Suprapubic skin (tissue), 4 donors: ENCODE measurements around the gene DRAM2. TPM values are rescaled to one million over a fixed set of nuclear protein-coding genes. Genes with fewer than 3 reads are reported as not detected.

Source experiments
- DNase-seq, 2 donors: peaks; one replicate each; pipeline ENCODE4 v3.0.0-alpha.2; 2019; ENCODE audit warnings: low spot score in 2 of 2
- H3K27ac ChIP-seq: fragments of 200-600 bp; sonication (generic); one replicate; pipeline ENCODE4 v1.5.1; 2019
- H3K27me3 ChIP-seq: fragments of 200-600 bp; sonication (generic); one replicate; pipeline ENCODE4 v1.5.1; 2019
- H3K36me3 ChIP-seq: fragments of 200-600 bp; sonication (generic); one replicate; pipeline ENCODE4 v1.5.1; 2019
- H3K4me1 ChIP-seq: fragments of 200-600 bp; sonication (generic); one replicate; pipeline ENCODE4 v1.5.1; 2019
- H3K4me3 ChIP-seq: fragments of 200-600 bp; sonication (generic); one replicate; pipeline ENCODE4 v1.5.1; 2019; ENCODE audit warnings: mild to moderate bottlenecking
- H3K9me3 ChIP-seq: fragments of 200-600 bp; sonication (generic); one replicate; pipeline ENCODE4 v1.5.1; 2019
- CTCF ChIP-seq, 2 donors: fragments of 200-600 bp in 1 of 2; fragments of 450-650 bp in 1 of 2; sonication (generic) in 1 of 2; IDR thresholded peaks; one replicate each; pipeline ENCODE4 v1.5.1; 2016 to 2019; ENCODE audit warnings: antibody characterized with exemption in 2 of 2, mild to moderate bottlenecking in 1 of 2, moderate library complexity in 1 of 2
- EP300 ChIP-seq: sonication (generic); formaldehyde crosslinking; IDR thresholded peaks from one replicate; pipeline ENCODE4 v1.6.1; 2017; ENCODE audit warnings: antibody characterized with exemption
- POLR2A ChIP-seq, 2 donors: fragments of 450-650 bp; IDR thresholded peaks; one replicate each; pipeline ENCODE4 v1.6.1; 2017; ENCODE audit warnings: antibody characterized with exemption in 2 of 2, mild to moderate bottlenecking in 2 of 2, moderate library complexity in 2 of 2
- POLR2AphosphoS5 ChIP-seq, 3 donors: sonication (generic); formaldehyde crosslinking; IDR thresholded peaks; one replicate each; pipeline ENCODE4 v1.6.1; 2017; ENCODE audit warnings: antibody characterized with exemption in 3 of 3
- WGBS: methylation state at CpG from one replicate; pipeline ENCODE4 v1.1.5; 2018; 5-methylcytosine and 5-hydroxymethylcytosine counted together
- total RNA-seq, 4 donors: library from RNA; depleted of rRNA; stranded (reverse); fragments of >200 nt; gene quantifications; one replicate each; pipeline ENCODE4 v1.1.0, GENCODE V29; 2016

Gene DRAM2
- total RNA-seq, 4 donors from 2014 or later, result 24.4 to 37.1 (median 31.1) TPM

DNA sequence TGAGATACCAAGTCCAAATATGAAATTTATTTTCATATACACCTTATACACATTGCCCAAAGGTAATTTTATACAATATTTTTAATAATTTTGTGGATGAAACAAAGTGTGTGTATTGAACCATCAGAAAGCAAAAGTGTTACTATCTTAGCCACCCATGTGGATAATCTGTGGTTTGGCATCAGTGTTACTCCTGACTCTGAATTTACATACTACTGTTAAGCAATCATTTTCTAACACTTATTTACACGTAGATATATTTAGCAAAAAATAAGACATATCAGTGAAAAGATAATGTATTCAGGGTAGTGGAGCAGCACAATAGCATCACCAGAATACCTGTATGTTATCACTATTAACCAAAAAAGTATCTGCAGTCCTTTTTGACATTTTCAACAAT is 36.8 kb upstream of the DRAM2 start:
- peaks cover 45% of the 10 kb centered on the region for H3K36me3 ChIP-seq
- no peaks in the 10 kb centered on the region for H3K4me1 ChIP-seq
- no peaks in the 10 kb centered on the region for H3K9me3 ChIP-seq
- no peak for DNase-seq
- H3K27ac ChIP-seq, result no peak overlapping the region
- WGBS, result 57% methylated on average over 1 of the region's 1 CpG
- H3K4me3 ChIP-seq, result no peak overlapping the region
- no peaks in the 10 kb centered on the region for H3K27me3 ChIP-seq
- TF ChIP-seq EP300 (no peak), CTCF (IDR thresholded peaks at IDR 0.05) (no peak), POLR2AphosphoS5 (IDR thresholded peaks at IDR 0.05) (no peak), POLR2A (IDR thresholded peaks at IDR 0.05) (no peak)

- Histone ChIP-seq H3K9me3 (no peaks in the 10 kb centered on the region), H3K4me1 (no peaks in the 10 kb centered on the region), H3K4me3 (no peak overlapping the region), H3K27me3 (no peaks in the 10 kb centered on the region), H3K36me3 (peaks cover 50% of the 10 kb centered on the region), H3K27ac (no peak overlapping the region)
- no peak for DNase-seq
- TF ChIP-seq CTCF (IDR thresholded peaks at IDR 0.05), result no peak
- TF ChIP-seq POLR2AphosphoS5 (IDR thresholded peaks at IDR 0.05), result no peak
- no peak for TF ChIP-seq EP300
- no peak for TF ChIP-seq POLR2A (IDR thresholded peaks at IDR 0.05)
- WGBS, result 94% methylated on average over 3 of the region's 3 CpGs
Observed at GRCh38 chr1:111175349-111175748, 35.5 kb upstream of the DRAM2 start.

DNA sequence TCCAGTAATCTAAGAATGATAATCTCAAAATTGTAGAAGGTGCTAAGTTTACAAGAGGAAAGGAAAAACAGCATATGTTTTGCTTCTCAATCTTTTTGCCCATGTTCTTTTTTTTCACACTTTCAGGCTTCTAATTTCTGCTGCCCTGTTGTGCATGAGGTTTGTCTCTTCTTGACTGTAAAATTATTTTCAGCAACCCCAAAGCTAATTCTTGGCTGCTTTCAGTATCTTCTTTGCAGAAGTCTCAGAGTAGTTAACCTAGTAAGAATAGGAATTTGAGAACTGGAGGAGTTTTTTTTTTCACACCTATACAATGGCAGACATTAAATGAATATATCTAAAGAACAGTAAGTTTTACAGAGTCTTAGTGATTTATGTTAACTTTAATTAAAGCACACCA is 34.2 kb upstream of the DRAM2 start:
- peaks cover 50% of the 10 kb centered on the region for H3K36me3 ChIP-seq
- H3K27ac ChIP-seq, result no peak overlapping the region
- no peak overlapping the region for H3K4me3 ChIP-seq
- no peaks in the 10 kb centered on the region for H3K9me3 ChIP-seq
- DNase-seq, result no peak
- TF ChIP-seq EP300, result no peak
- no peak for TF ChIP-seq POLR2AphosphoS5 (IDR thresholded peaks at IDR 0.05)
- no peak for TF ChIP-seq POLR2A (IDR thresholded peaks at IDR 0.05)
- no peak for TF ChIP-seq CTCF (IDR thresholded peaks at IDR 0.05)
- H3K4me1 ChIP-seq, result no peaks in the 10 kb centered on the region
- H3K27me3 ChIP-seq, result no peaks in the 10 kb centered on the region

DNA sequence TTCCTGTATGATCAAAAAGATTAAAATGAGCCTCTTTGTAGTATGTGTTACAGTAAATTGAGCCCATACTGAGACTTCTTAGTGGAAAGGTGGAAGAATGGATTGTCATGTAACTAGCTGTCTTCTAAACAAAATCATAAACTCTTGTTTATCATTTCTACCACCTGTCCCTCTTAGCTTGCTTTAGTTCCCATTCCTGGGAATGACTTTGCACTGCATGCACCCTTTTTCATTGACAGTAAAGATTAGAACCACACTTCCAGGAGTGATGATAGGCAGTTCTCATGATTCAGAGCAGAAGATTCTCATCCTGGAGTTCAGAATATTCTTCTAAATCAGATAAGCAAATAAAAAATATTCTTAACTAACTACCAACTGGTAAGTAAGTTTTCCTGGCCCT is 32.6 kb upstream of the DRAM2 start:
- Histone ChIP-seq H3K4me1 (no peaks in the 10 kb centered on the region), H3K4me3 (no peak overlapping the region), H3K36me3 (peaks cover 54% of the 10 kb centered on the region), H3K27ac (no peak overlapping the region), H3K27me3 (no peaks in the 10 kb centered on the region), H3K9me3 (no peaks in the 10 kb centered on the region)
- DNase-seq, result no peak
- TF ChIP-seq EP300 (no peak), POLR2AphosphoS5 (IDR thresholded peaks at IDR 0.05) (no peak), CTCF (IDR thresholded peaks at IDR 0.05) (no peak), POLR2A (IDR thresholded peaks at IDR 0.05) (no peak)

DNA sequence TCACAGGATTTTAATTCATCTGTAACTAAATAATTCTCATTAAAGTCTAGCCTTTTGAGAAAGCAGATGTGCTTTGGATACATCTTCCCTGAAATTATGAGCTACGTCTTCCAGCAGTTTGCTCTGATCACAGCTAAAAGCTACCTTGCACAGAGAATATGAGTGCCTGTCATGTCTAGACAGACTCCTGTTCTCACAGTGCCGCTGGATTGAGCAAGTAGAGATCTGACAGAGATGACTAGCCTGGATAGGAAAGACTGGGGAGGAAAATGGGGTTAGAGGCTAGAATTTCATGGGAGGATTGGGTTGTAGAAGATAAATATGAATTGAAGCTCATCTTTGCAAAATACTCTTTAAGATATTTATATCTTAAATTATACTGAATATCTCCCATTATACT is 24.3 kb upstream of the DRAM2 start:
- 78% methylated on average over 2 of the region's 2 CpGs for WGBS
- Histone ChIP-seq H3K4me3 (no peak overlapping the region), H3K27me3 (no peaks in the 10 kb centered on the region), H3K4me1 (no peaks in the 10 kb centered on the region), H3K36me3 (peaks cover 18% of the 10 kb centered on the region), H3K9me3 (no peaks in the 10 kb centered on the region), H3K27ac (no peak overlapping the region)
- no peak for DNase-seq
- TF ChIP-seq CTCF (IDR thresholded peaks at IDR 0.05), result no peak
